ENCODE data around the gene PCSK2.

DNA sequence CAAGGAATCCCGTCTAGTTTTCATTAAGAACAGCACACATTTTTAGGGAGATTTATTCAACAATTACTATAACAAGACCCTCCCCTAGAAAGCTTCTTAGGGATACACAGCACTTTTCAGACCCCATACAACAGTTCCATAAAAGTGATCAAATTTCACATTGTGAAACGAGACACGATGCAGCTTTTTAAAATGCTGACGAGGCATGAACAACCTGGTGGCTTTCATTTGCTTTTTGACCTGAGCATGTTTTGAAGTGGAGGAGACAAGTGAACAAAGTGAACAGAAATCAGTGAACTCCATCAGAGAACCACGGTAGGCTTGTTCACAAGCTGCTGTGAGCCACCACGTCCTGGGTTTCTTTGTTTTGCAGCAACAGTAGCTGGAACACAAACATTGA is 112.2 kb downstream of the PCSK2 start:
- TF ChIP-seq, protein P1, sequence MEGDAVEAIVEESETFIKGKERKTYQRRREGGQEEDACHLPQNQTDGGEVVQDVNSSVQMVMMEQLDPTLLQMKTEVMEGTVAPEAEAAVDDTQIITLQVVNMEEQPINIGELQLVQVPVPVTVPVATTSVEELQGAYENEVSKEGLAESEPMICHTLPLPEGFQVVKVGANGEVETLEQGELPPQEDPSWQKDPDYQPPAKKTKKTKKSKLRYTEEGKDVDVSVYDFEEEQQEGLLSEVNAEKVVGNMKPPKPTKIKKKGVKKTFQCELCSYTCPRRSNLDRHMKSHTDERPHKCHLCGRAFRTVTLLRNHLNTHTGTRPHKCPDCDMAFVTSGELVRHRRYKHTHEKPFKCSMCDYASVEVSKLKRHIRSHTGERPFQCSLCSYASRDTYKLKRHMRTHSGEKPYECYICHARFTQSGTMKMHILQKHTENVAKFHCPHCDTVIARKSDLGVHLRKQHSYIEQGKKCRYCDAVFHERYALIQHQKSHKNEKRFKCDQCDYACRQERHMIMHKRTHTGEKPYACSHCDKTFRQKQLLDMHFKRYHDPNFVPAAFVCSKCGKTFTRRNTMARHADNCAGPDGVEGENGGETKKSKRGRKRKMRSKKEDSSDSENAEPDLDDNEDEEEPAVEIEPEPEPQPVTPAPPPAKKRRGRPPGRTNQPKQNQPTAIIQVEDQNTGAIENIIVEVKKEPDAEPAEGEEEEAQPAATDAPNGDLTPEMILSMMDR (IDR thresholded peaks at IDR 0.05; ENCODE audit: poor library complexity, severe bottlenecking): no peak
- TF ChIP-seq POLR2AphosphoS5 (IDR thresholded peaks at IDR 0.05): no peak
- no peak for TF ChIP-seq EP300 (conservative IDR thresholded peaks at IDR 0.05; ENCODE audit: poor library complexity, severe bottlenecking)
- no peak for TF ChIP-seq EZH2 (IDR thresholded peaks at IDR 0.05; ENCODE audit: borderline replicate concordance, insufficient read depth, low read length, poor library complexity, severe bottlenecking)
